Liver (tissue), 9 donors: Measurements from ENCODE around the gene CEP131. TPM values are rescaled to one million over a fixed set of nuclear protein-coding genes. Genes with fewer than 3 reads are reported as not detected.

Experiments used
- DNase-seq: peaks from one replicate; pipeline ENCODE4 v3.0.0-alpha.2; 2017; ENCODE audit warnings: low spot score
- H3K27ac ChIP-seq, 2 donors: one replicate each; pipeline ENCODE4 v1.7.0; 2013; ENCODE audit warnings: inconsistent platforms in 2 of 2, low read length in 2 of 2, control low read depth in 1 of 2, low read depth in 1 of 2, mild to moderate bottlenecking in 1 of 2
- H3K27me3 ChIP-seq, 4 donors: one replicate each; pipeline versions ENCODE4 v1.6.1 to v1.7.0; 2013; ENCODE audit warnings: low read length in 3 of 4, inconsistent platforms in 1 of 4, mild to moderate bottlenecking in 1 of 4, moderate library complexity in 1 of 4; ENCODE audit not compliant: control insufficient read depth in 4 of 4, insufficient read depth in 4 of 4
- H3K36me3 ChIP-seq, 4 donors: one replicate each; pipeline versions ENCODE4 v1.6.1 to v1.7.0; 2013; ENCODE audit warnings: low read length in 3 of 4, mild to moderate bottlenecking in 3 of 4, low read depth in 1 of 4, moderate library complexity in 1 of 4; ENCODE audit not compliant: control insufficient read depth in 4 of 4, insufficient read depth in 3 of 4
- H3K4me1 ChIP-seq, 4 donors: one replicate each; pipeline versions ENCODE4 v1.6.1 to v1.7.0; 2013; ENCODE audit warnings: low read length in 3 of 4, mild to moderate bottlenecking in 3 of 4, moderate library complexity in 1 of 4; ENCODE audit not compliant: control insufficient read depth in 4 of 4, insufficient read depth in 4 of 4
- H3K4me3 ChIP-seq, 3 donors: one replicate each; pipeline versions ENCODE4 v1.6.1 to v1.7.0; 2013; ENCODE audit warnings: low read length in 3 of 3, control low read depth in 1 of 3, low read depth in 1 of 3, mild to moderate bottlenecking in 1 of 3
- H3K9ac ChIP-seq, 2 donors: one replicate each; pipeline ENCODE4 v1.7.0; 2013; ENCODE audit warnings: low read length in 2 of 2, mild to moderate bottlenecking in 2 of 2, moderate library complexity in 2 of 2, control low read depth in 1 of 2, low read depth in 1 of 2
- H3K9me3 ChIP-seq, 4 donors: one replicate each; pipeline versions ENCODE4 v1.6.1 to v1.7.0; 2013; ENCODE audit warnings: low read length in 3 of 4; ENCODE audit not compliant: control insufficient read depth in 4 of 4
- FOXA2 ChIP-seq: IDR thresholded peaks from 2 replicates; pipeline ENCODE4 v1.6.1; 2016; ENCODE audit warnings: antibody characterized with exemption
- HNF4G ChIP-seq: IDR thresholded peaks from 2 replicates; pipeline ENCODE4 v1.6.1; 2016; ENCODE audit warnings: antibody characterized with exemption
- NR2F2 ChIP-seq: IDR thresholded peaks from 2 replicates; pipeline ENCODE4 v1.6.1; 2016; ENCODE audit warnings: antibody characterized with exemption
- RAD21 ChIP-seq, 2 donors: IDR thresholded peaks; 2 replicates each; pipeline ENCODE4 v1.6.1; 2016; ENCODE audit warnings: antibody characterized with exemption in 2 of 2, mild to moderate bottlenecking in 2 of 2
- REST ChIP-seq: IDR thresholded peaks from 2 replicates; pipeline ENCODE4 v1.6.1; 2016; ENCODE audit warnings: antibody characterized with exemption, mild to moderate bottlenecking
- RXRA ChIP-seq, 2 donors: IDR thresholded peaks; 2 replicates each; pipeline ENCODE4 v1.6.1; 2017 to 2018; ENCODE audit warnings: antibody characterized with exemption in 2 of 2, mild to moderate bottlenecking in 1 of 2
- SP1 ChIP-seq: IDR thresholded peaks from 2 replicates; pipeline ENCODE4 v1.6.1; 2018; ENCODE audit warnings: antibody characterized with exemption, mild to moderate bottlenecking
- TAF1 ChIP-seq: conservative IDR thresholded peaks from 2 replicates; pipeline ENCODE4 v1.6.1; 2016; ENCODE audit warnings: antibody characterized with exemption, mild to moderate bottlenecking
- YY1 ChIP-seq: IDR thresholded peaks from 2 replicates; pipeline ENCODE4 v1.6.1; 2016; ENCODE audit warnings: antibody characterized with exemption, mild to moderate bottlenecking
- WGBS: extraction: QIAGEN DNeasy Blood & Tissue Kit; methylation state at CpG from one replicate; pipeline ENCODE4 v1.1.7; 2013; 5-methylcytosine and 5-hydroxymethylcytosine counted together
- polyA plus RNA-seq, 2 donors: library from polyadenylated mRNA; stranded (reverse) in 1 of 2; unstranded in 1 of 2; fragments of 200-250 nt in 1 of 2; fragments of >200 nt in 1 of 2; fragmentation: Nextera tagmentation in 1 of 2; extraction: Ambion mirVana in 1 of 2; gene quantifications; one replicate each; pipeline versions ENCODE4 v1.2.1 to v1.2.3, GENCODE V29; 2013 to 2015
- total RNA-seq, 2 donors: library from RNA; depleted of rRNA; stranded (reverse); fragments of >200 nt; gene quantifications; one replicate each; pipeline ENCODE4 v1.2.3, GENCODE V29; 2014
- TF ChIP-seq, protein P1 (sequence below): IDR thresholded peaks from 2 replicates; pipeline ENCODE4 v1.6.1; 2016; ENCODE audit warnings: antibody characterized with exemption
- TF ChIP-seq, protein P2 (sequence below): fragments of 150-350 bp; IDR thresholded peaks from 2 replicates; pipeline ENCODE4 v1.5.1; 2017; ENCODE audit warnings: improper control_type of control experiment, low read depth, low read length; ENCODE audit not compliant: missing input control
- TF ChIP-seq, protein P3 (sequence below): IDR thresholded peaks from 2 replicates; pipeline ENCODE4 v1.6.1; 2016; ENCODE audit warnings: antibody characterized with exemption
- donor health status: healthy.
- donor health status: healthy.
- donor health status: healthy.
- donor health status: healthy.
- donor health status: healthy.

Gene CEP131
- total and polyA plus RNA-seq, 4 donors: 0.71 to 6.3 (median 2.2) TPM

- TF ChIP-seq, protein P1, sequence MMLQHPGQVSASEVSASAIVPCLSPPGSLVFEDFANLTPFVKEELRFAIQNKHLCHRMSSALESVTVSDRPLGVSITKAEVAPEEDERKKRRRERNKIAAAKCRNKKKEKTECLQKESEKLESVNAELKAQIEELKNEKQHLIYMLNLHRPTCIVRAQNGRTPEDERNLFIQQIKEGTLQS: no peak
Measured at GRCh38 chr17:81193470-81194224, 29.1 kb downstream of the CEP131 start (continued).

DNA sequence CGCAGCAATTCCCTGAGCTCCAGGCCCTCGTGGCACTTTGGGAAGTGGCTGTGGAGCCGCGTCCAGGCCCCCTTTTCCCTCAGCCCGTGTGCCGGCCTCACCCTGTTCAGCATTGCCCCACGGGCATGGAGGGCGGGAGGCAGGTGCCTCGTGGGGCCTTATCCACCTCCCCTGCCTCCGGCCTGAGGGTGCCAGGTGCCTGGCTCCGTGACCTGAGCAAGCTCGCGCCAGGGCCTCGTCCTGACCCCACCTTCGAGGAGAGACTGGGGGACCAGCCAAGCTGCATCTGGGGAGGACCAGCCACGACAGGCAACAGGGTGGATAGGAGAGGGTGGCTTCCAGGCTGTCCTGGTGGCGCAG, 29.7 kb downstream of the CEP131 start:
- H3K9ac ChIP-seq: no peak overlapping the region
- no peak for TF ChIP-seq RXRA (IDR thresholded peaks at IDR 0.05)
- no peak for TF ChIP-seq HNF4G
- no peak for TF ChIP-seq NR2F2
- TF ChIP-seq, protein P2, sequence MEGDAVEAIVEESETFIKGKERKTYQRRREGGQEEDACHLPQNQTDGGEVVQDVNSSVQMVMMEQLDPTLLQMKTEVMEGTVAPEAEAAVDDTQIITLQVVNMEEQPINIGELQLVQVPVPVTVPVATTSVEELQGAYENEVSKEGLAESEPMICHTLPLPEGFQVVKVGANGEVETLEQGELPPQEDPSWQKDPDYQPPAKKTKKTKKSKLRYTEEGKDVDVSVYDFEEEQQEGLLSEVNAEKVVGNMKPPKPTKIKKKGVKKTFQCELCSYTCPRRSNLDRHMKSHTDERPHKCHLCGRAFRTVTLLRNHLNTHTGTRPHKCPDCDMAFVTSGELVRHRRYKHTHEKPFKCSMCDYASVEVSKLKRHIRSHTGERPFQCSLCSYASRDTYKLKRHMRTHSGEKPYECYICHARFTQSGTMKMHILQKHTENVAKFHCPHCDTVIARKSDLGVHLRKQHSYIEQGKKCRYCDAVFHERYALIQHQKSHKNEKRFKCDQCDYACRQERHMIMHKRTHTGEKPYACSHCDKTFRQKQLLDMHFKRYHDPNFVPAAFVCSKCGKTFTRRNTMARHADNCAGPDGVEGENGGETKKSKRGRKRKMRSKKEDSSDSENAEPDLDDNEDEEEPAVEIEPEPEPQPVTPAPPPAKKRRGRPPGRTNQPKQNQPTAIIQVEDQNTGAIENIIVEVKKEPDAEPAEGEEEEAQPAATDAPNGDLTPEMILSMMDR: no peak
- no peak for TF ChIP-seq SP1
- TF ChIP-seq TAF1: no peak
- TF ChIP-seq, protein P3, sequence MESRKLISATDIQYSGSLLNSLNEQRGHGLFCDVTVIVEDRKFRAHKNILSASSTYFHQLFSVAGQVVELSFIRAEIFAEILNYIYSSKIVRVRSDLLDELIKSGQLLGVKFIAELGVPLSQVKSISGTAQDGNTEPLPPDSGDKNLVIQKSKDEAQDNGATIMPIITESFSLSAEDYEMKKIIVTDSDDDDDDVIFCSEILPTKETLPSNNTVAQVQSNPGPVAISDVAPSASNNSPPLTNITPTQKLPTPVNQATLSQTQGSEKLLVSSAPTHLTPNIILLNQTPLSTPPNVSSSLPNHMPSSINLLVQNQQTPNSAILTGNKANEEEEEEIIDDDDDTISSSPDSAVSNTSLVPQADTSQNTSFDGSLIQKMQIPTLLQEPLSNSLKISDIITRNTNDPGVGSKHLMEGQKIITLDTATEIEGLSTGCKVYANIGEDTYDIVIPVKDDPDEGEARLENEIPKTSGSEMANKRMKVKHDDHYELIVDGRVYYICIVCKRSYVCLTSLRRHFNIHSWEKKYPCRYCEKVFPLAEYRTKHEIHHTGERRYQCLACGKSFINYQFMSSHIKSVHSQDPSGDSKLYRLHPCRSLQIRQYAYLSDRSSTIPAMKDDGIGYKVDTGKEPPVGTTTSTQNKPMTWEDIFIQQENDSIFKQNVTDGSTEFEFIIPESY: no peak
- no peak for TF ChIP-seq FOXA2
- no peak for TF ChIP-seq REST
- TF ChIP-seq, protein P1: no peak
- no peak for DNase-seq
- no peaks in the 10 kb centered on the region for H3K9me3 ChIP-seq
- 96% methylated on average over 17 of the region's 17 CpGs for WGBS
- H3K27me3 ChIP-seq: no peaks in the 10 kb centered on the region
- H3K36me3 ChIP-seq: no peaks in the 10 kb centered on the region
- H3K4me1 ChIP-seq: no peaks in the 10 kb centered on the region
- H3K4me3 ChIP-seq: no peak overlapping the region
- no peak overlapping the region for H3K27ac ChIP-seq

DNA sequence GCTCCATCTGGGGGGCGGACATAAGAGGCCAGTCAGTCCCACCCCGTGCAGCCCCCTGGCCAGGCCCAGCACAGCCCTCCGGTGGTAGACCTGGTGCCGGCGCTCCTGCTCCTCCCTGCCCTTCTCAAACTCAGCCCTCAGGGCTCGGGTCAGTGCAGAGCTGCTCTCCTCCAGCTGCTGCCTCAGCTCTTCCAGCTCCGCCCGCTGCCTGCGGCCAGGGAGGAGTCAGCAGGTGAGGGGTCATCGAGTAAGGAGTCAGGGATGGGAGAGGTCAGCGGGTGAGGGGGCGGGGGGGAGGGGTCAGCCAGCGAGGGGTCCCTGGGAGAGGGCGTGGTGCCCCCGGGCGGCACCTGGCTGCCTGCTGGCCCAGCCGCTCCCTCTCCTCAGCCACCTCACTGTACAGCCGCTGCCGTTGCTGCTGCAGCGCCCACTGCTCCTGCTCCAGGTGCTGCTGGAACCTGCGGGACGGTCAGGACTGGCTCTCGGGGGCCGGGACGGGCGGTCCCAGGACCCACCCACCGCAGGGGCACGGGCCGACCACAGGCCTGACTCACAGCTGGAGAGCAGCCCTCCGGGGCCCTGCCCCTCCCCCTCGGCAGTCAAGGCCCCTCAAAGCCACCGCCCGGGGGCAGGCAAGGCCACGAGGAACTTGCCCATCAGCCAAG, 30.2 kb downstream of the CEP131 start:
- Histone ChIP-seq H3K27me3 (no peaks in the 10 kb centered on the region), H3K4me1 (no peaks in the 10 kb centered on the region), H3K9ac (no peak overlapping the region), H3K9me3 (no peaks in the 10 kb centered on the region), H3K27ac (no peak overlapping the region), H3K36me3 (no peaks in the 10 kb centered on the region), H3K4me3 (no peak overlapping the region)
- no peak for DNase-seq
- TF ChIP-seq RAD21 (IDR thresholded peaks at IDR 0.05) (no peak), YY1 (no peak), RXRA (IDR thresholded peaks at IDR 0.05) (no peak)
- WGBS: 89% methylated on average over 34 of the region's 34 CpGs
